ENCODE data around the gene PPP4R3A. TPM values are rescaled to one million over a fixed set of nuclear protein-coding genes. Genes with fewer than 3 reads are reported as not detected.

Gene PPP4R3A
- total RNA-seq, 1 donor from 2014 or later, result 79.5 TPM

- DNase-seq (ENCODE audit: low read depth) (no peak), FAIRE-seq (no peak)
- no peaks in the 10 kb centered on the region for H4K20me1 ChIP-seq (ENCODE audit: insufficient read depth, low read length)
- Mint-ChIP-seq H3K36me3 (ENCODE audit: low read depth, unreplicated experiment) (no peaks in the 10 kb centered on the region), H3K9me3 (ENCODE audit: unreplicated experiment) (peaks cover 12% of the 10 kb centered on the region), H3K4me3 (ENCODE audit: unreplicated experiment) (no peak overlapping the region), H3K4me1 (ENCODE audit: low read depth, unreplicated experiment) (no peaks in the 10 kb centered on the region), H3K27me3 (ENCODE audit: low read depth, unreplicated experiment) (peaks cover 13% of the 10 kb centered on the region), H3K27ac (ENCODE audit: unreplicated experiment) (no peak overlapping the region)
- H3K36me3 ChIP-seq (ENCODE audit: insufficient read depth, low read length), result no peaks in the 10 kb centered on the region
- H3K4me2 ChIP-seq (ENCODE audit: low read length), result no peak overlapping the region
- H2AFZ ChIP-seq (ENCODE audit: low read depth, low read length), result no peak overlapping the region
- TF ChIP-seq EZH2 (IDR thresholded peaks at IDR 0.05; ENCODE audit: insufficient read depth, low read length), result no peak
- TF ChIP-seq, protein P1, sequence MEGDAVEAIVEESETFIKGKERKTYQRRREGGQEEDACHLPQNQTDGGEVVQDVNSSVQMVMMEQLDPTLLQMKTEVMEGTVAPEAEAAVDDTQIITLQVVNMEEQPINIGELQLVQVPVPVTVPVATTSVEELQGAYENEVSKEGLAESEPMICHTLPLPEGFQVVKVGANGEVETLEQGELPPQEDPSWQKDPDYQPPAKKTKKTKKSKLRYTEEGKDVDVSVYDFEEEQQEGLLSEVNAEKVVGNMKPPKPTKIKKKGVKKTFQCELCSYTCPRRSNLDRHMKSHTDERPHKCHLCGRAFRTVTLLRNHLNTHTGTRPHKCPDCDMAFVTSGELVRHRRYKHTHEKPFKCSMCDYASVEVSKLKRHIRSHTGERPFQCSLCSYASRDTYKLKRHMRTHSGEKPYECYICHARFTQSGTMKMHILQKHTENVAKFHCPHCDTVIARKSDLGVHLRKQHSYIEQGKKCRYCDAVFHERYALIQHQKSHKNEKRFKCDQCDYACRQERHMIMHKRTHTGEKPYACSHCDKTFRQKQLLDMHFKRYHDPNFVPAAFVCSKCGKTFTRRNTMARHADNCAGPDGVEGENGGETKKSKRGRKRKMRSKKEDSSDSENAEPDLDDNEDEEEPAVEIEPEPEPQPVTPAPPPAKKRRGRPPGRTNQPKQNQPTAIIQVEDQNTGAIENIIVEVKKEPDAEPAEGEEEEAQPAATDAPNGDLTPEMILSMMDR (IDR thresholded peaks at IDR 0.05; ENCODE audit: insufficient read depth, low read depth, low read length), result no peak
- H3K79me2 ChIP-seq (ENCODE audit: insufficient read depth, low read length), result no peaks in the 10 kb centered on the region
- no peaks in the 10 kb centered on the region for H3K4me1 ChIP-seq (ENCODE audit: insufficient read depth, low read length)
- no peak overlapping the region for H3K9ac ChIP-seq (ENCODE audit: low read length)
- no peaks in the 10 kb centered on the region for H3K9me3 ChIP-seq (ENCODE audit: insufficient read depth, low read depth, low read length)
- H3K27ac ChIP-seq (ENCODE audit: low read depth, low read length), result no peak overlapping the region
- H3K27me3 ChIP-seq (ENCODE audit: insufficient read depth, low read length), result no peaks in the 10 kb centered on the region
- no peak overlapping the region for H3K4me3 ChIP-seq (ENCODE audit: insufficient read depth, low read depth, low read length)
Observed at GRCh38 chr14:91554535-91555332, 44.6 kb upstream of the PPP4R3A start.

- Mint-ChIP-seq H3K9me3 (ENCODE audit: unreplicated experiment) (peaks cover 3% of the 10 kb centered on the region), H3K27me3 (ENCODE audit: low read depth, unreplicated experiment) (peaks cover 1% of the 10 kb centered on the region), H3K4me1 (ENCODE audit: low read depth, unreplicated experiment) (no peaks in the 10 kb centered on the region), H3K36me3 (ENCODE audit: low read depth, unreplicated experiment) (no peaks in the 10 kb centered on the region), H3K27ac (ENCODE audit: unreplicated experiment) (no peak overlapping the region), H3K4me3 (ENCODE audit: unreplicated experiment) (no peak overlapping the region)
- Histone ChIP-seq H3K9ac (ENCODE audit: low read length) (no peak overlapping the region), H2AFZ (ENCODE audit: low read depth, low read length) (no peak overlapping the region), H3K4me3 (ENCODE audit: insufficient read depth, low read depth, low read length) (no peak overlapping the region), H3K79me2 (ENCODE audit: insufficient read depth, low read length) (no peaks in the 10 kb centered on the region), H4K20me1 (ENCODE audit: insufficient read depth, low read length) (no peaks in the 10 kb centered on the region), H3K4me2 (ENCODE audit: low read length) (no peak overlapping the region), H3K9me3 (ENCODE audit: insufficient read depth, low read depth, low read length) (no peaks in the 10 kb centered on the region), H3K27ac (ENCODE audit: low read depth, low read length) (no peak overlapping the region), H3K4me1 (ENCODE audit: insufficient read depth, low read length) (no peaks in the 10 kb centered on the region), H3K27me3 (ENCODE audit: insufficient read depth, low read length) (no peaks in the 10 kb centered on the region), H3K36me3 (ENCODE audit: insufficient read depth, low read length) (no peaks in the 10 kb centered on the region)
- DNase-seq (ENCODE audit: low read depth), result no peak
- FAIRE-seq, result no peak
- TF ChIP-seq, protein P1 (IDR thresholded peaks at IDR 0.05; ENCODE audit: insufficient read depth, low read depth, low read length), result no peak
- TF ChIP-seq EZH2 (IDR thresholded peaks at IDR 0.05; ENCODE audit: insufficient read depth, low read length), result no peak
Observed at GRCh38 chr14:91548108-91548507, 38.0 kb upstream of the PPP4R3A start.
